MG63 (cell line): ENCODE results near the gene ROPN1L. TPM values are rescaled to one million over a fixed set of nuclear protein-coding genes. Genes with fewer than 3 reads are reported as not detected.
A peak's percentile ranks its signal among the peaks of the same experiment; 100 is the strongest.
"Not testable (repeated sequence)": the region's sequence is repeated elsewhere in the genome, so short reads cannot be mapped to it uniquely, and the experiment has no call there.

ENCODE experiments used
- DNase-seq: peaks from one replicate; pipeline ENCODE4 v3.0.0-alpha.2; 2020
- H3K27me3 ChIP-seq: fragments of 250-450 bp; sonication (Bioruptor Pico); 2 replicates; pipeline ENCODE4 v1.5.1; 2020; ENCODE audit warnings: mild to moderate bottlenecking, moderate library complexity
- H3K36me3 ChIP-seq: fragments of 250-450 bp; sonication (Bioruptor Pico); 2 replicates; pipeline ENCODE4 v1.5.1; 2020; ENCODE audit warnings: mild to moderate bottlenecking, moderate library complexity
- H3K4me3 ChIP-seq: fragments of 250-450 bp; sonication (Bioruptor Pico); 2 replicates; pipeline ENCODE4 v1.5.1; 2020; ENCODE audit warnings: mild to moderate bottlenecking, moderate library complexity
- H3K9me3 ChIP-seq: fragments of 250-450 bp; sonication (Bioruptor Pico); 2 replicates; pipeline ENCODE4 v1.5.1; 2020; ENCODE audit warnings: mild to moderate bottlenecking, moderate library complexity
- total RNA-seq: library from RNA; depleted of rRNA; stranded (reverse); fragments of >200 nt; shearing (Covaris generic); gene quantifications from 2 replicates; pipeline ENCODE4 v1.2.3, GENCODE V29; 2014; ENCODE audit warnings: low replicate concordance

Gene ROPN1L
- total RNA-seq, 1 experiment from 2014 or later: 3.0 TPM

DNA sequence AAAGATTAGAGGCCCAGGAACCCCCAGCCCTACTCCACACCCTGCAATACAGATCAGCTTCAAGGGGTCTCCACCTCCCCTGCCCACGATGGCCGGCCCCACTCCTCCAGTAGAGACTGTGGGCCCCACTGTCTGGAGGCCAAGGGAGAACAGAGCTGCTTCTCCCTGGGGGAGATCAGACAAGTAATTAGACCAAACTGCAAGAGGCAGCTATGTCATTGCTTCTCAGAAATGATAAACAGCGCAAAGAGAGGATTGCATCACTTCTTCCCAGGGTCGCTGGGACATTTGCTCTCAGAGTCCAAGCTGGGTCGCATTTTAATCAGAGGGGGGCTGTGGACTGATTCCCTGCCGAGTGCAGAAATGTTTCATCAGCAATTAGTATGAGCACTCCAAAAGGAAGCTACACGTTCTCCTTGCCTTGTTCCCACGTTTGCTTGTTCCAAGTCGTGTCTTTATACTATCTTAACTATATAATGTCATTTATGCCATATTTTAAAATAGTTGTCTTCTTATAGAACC, 59.9 kb downstream of the ROPN1L start:
- Histone ChIP-seq H3K27me3 (no peaks in the 10 kb centered on the region), H3K9me3 (no peaks in the 10 kb centered on the region), H3K36me3 (no peaks in the 10 kb centered on the region), H3K4me3 (no peak overlapping the region)
- no peak for DNase-seq

GRCh38 chr5:10502130-10502529, 60.5 kb downstream of the ROPN1L start:
- no peak for DNase-seq
- no peak overlapping the region for H3K4me3 ChIP-seq
- no peaks in the 10 kb centered on the region for H3K36me3 ChIP-seq
- no peaks in the 10 kb centered on the region for H3K9me3 ChIP-seq
- H3K27me3 ChIP-seq: no peaks in the 10 kb centered on the region

DNA sequence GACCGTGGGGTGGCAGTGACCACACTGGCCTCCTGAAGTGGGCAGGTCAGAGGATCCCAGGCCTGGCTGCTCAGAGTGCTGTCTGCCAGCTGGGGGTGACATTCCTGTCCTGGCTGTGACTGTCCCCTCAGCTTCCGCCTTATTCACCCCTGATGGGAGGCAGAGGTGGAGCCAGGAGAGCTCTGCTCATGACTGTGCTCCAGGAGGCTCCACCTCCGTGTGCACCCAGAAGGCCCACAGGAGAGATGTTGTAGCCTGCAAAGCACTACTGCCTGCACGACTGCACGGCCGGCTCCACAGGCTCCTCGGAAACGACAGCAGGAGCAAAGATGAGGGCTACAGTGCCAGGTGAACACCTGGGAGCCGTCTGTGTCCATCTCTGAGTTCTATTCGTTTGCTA, 60.9 kb downstream of the ROPN1L start:
- DNase-seq: no peak
- no peaks in the 10 kb centered on the region for H3K27me3 ChIP-seq
- H3K4me3 ChIP-seq: no peak overlapping the region
- H3K9me3 ChIP-seq: no peaks in the 10 kb centered on the region
- no peaks in the 10 kb centered on the region for H3K36me3 ChIP-seq

GRCh38 chr5:10503321-10503720, 61.6 kb downstream of the ROPN1L start:
- Histone ChIP-seq H3K36me3 (no peaks in the 10 kb centered on the region), H3K4me3 (no peak overlapping the region), H3K27me3 (no peaks in the 10 kb centered on the region), H3K9me3 (no peaks in the 10 kb centered on the region)
- no peak for DNase-seq

GRCh38 chr5:10503997-10504793, 62.5 kb downstream of the ROPN1L start:
- no peaks in the 10 kb centered on the region for H3K27me3 ChIP-seq
- H3K36me3 ChIP-seq: no peaks in the 10 kb centered on the region
- DNase-seq: no peak
- no peak overlapping the region for H3K4me3 ChIP-seq
- H3K9me3 ChIP-seq: no peaks in the 10 kb centered on the region; the same call in 1 of the 2 replicates

- Histone ChIP-seq H3K36me3 (no peaks in the 10 kb centered on the region), H3K27me3 (no peaks in the 10 kb centered on the region), H3K4me3 (no peak overlapping the region), H3K9me3 (no peaks in the 10 kb centered on the region; the same call in 1 of the 2 replicates)
- no peak for DNase-seq
Measured at GRCh38 chr5:10505517-10506095, 63.9 kb downstream of the ROPN1L start.

GRCh38 chr5:10506535-10506934, 64.9 kb downstream of the ROPN1L start:
- no peak for DNase-seq
- Histone ChIP-seq H3K27me3 (no peaks in the 10 kb centered on the region), H3K36me3 (no peaks in the 10 kb centered on the region), H3K9me3 (no peaks in the 10 kb centered on the region; the same call in 1 of the 2 replicates), H3K4me3 (no peak overlapping the region)

- no peaks in the 10 kb centered on the region for H3K27me3 ChIP-seq
- no peak for DNase-seq
Measured at GRCh38 chr5:10507575-10508096, 66.0 kb downstream of the ROPN1L start.

GRCh38 chr5:10509575-10509974, 67.9 kb downstream of the ROPN1L start:
- Histone ChIP-seq H3K9me3 (no peaks in the 10 kb centered on the region; the same call in 1 of the 2 replicates), H3K4me3 (no peak overlapping the region), H3K27me3 (no peaks in the 10 kb centered on the region), H3K36me3 (no peaks in the 10 kb centered on the region)
- DNase-seq: no peak

More at GRCh38 chr5:10507575-10508096, 66.0 kb downstream of the ROPN1L start:
- Histone ChIP-seq H3K9me3 (no peaks in the 10 kb centered on the region; the same call in 1 of the 2 replicates), H3K4me3 (no peak overlapping the region), H3K36me3 (no peaks in the 10 kb centered on the region)

- H3K4me3 ChIP-seq: no peak overlapping the region
- H3K36me3 ChIP-seq: no peaks in the 10 kb centered on the region
- H3K27me3 ChIP-seq: no peaks in the 10 kb centered on the region
- DNase-seq: no peak
- H3K9me3 ChIP-seq: no peaks in the 10 kb centered on the region; the same call in 1 of the 2 replicates
Measured at GRCh38 chr5:10511741-10512640, 70.3 kb downstream of the ROPN1L start.

- H3K9me3 ChIP-seq: no peaks in the 10 kb centered on the region; the same call in 1 of the 2 replicates
- H3K27me3 ChIP-seq: no peaks in the 10 kb centered on the region
- DNase-seq: peak; percentile 66
- no peak overlapping the region for H3K4me3 ChIP-seq
- H3K36me3 ChIP-seq: no peaks in the 10 kb centered on the region
Measured at GRCh38 chr5:10513501-10514442, 72.1 kb downstream of the ROPN1L start.

DNA sequence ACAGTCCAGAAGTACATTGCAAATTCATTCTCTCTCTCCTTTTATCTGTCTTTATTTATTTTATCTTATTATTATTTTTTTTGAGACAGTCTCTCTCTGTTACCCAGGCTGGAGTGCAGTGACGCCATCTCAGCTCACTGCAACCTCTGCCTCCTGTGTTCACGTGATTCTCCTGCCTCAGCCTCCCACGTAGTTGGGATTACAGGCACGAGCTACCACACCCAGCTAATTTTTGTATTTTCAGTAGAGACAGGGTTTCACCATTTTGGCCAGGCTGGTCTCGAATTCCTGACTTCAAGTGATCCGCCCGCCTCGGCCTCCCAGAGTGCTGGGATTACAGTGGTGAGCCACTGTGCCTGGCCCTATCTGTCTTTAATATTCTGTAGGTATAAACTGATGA, 72.9 kb downstream of the ROPN1L start:
- not testable (repeated sequence) for DNase-seq, H3K36me3 ChIP-seq, H3K27me3 ChIP-seq, H3K4me3 ChIP-seq, H3K9me3 ChIP-seq
